KOPT-K1 (cell line): ENCODE results near the gene SP3.

Source experiments
- H3K27ac ChIP-seq: fragments of 200-600 bp; sonication (generic); 2 replicates; pipeline ENCODE4 v1.5.1; 2016; ENCODE audit warnings: antibody characterized with exemption, mild to moderate bottlenecking, low read depth, low read length; ENCODE audit not compliant: poor library complexity, severe bottlenecking
- H3K36me3 ChIP-seq: fragments of 200-600 bp; sonication (generic); 2 replicates; pipeline ENCODE4 v1.5.1; 2017; ENCODE audit warnings: antibody characterized with exemption, mild to moderate bottlenecking, low read length, moderate library complexity; ENCODE audit not compliant: insufficient read depth
- H3K9me3 ChIP-seq: fragments of 200-600 bp; sonication (generic); 2 replicates; pipeline ENCODE4 v1.5.1; 2017; ENCODE audit warnings: antibody characterized with exemption, low read length, mild to moderate bottlenecking; ENCODE audit not compliant: insufficient read depth, poor library complexity, severe bottlenecking

SP3 gene

DNA sequence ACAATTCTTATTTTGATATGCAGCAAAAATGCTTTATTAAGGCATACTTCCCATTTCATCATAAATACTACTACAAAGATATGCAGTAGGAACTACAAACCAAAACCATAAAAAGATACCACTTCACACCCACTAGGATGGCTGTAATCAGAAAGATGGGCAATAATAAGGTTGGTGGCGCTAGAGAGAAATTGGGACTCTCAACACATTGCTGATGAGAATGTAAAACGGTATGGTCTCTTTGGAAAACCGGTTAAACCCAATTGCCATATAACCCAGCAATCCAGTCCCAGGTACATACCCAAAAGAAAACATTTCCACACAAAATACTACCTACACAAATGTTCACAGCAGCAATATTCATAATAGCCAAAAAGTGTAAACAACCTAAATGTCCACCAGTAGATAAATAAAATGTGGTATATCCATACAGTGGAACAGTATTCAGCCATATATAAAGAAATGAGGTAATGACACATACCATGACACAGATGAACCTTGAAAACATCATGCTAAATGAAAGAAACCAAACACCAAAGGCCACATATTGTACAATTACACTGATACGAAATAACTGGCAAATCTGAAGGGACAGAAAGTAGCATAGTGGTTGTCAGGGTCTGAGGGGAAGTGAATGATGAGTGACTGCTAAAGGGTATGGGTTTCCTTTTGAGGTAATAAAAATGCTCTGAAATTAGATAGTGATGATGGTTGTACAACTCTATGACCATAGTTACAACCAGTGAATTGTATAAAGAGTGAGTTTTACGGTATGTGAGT lies 12.7 kb downstream of the SP3 start:
- H3K36me3 ChIP-seq, result peaks cover 99% of the 10 kb centered on the region
- H3K27ac ChIP-seq, result no peak overlapping the region
- no peaks in the 10 kb centered on the region for H3K9me3 ChIP-seq

DNA sequence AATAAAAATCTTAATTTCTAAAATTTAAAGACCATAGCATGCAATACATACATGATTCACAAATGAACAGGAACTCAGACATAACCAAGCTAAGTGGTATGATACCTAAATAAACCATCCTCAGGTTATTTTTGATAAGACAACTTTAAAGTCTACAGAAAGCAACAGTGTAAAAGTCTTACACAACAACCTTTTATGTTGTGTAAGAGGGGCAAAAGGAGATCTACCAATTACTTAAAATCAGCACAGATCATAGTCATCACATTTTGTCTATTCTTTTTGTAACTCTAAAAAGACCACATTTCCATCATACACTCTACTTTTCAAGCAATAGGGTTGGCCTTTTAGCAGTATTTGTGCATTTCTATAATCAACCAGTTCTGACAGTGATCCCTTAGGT lies 16.3 kb downstream of the SP3 start:
- Histone ChIP-seq H3K36me3 (peaks cover 93% of the 10 kb centered on the region), H3K9me3 (no peaks in the 10 kb centered on the region), H3K27ac (no peak overlapping the region)

DNA sequence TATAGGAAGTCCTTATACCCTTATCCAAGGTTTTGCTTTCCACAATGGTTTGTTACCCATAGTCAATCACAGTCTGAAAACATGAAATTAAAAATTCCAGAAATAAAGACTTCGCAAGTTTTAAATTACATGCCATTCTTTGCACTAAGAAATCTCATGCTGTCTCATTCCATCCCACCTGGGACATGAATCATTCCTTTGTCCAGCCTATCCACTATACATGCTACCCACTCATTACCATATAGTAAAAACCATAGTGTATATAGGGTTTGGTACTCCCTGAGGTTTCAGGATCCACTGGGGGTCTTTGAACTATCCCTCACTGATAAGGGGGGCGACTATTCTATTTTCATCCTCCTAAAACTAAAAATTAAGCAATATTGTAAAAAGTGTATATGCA lies 17.0 kb downstream of the SP3 start:
- Histone ChIP-seq H3K9me3 (no peaks in the 10 kb centered on the region), H3K36me3 (peaks cover 93% of the 10 kb centered on the region), H3K27ac (no peak overlapping the region)

- Histone ChIP-seq H3K9me3 (no peaks in the 10 kb centered on the region), H3K36me3 (peaks cover 92% of the 10 kb centered on the region), H3K27ac (no peak overlapping the region)
These were observed 18.0 kb downstream of the SP3 start for GRCh38 chr2:173947131-173947530.

DNA sequence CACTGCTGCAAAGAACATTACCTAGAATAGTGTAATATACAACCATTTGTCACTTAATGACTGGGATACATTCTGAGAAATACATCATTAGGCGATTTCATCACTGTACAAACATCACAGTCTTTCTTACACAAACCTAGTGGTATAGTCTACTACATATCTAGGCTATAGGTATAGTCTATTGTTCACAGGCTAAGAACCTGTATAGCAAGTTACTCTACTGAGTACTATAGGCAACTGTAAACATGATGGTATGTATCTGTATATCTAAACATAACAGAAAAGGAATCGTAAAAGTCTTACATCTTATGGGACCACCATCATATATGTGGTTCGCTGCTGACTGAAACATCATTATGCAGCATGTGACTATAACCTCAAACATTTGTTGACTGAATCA lies 21.4 kb downstream of the SP3 start:
- H3K36me3 ChIP-seq, result peaks cover 79% of the 10 kb centered on the region
- no peaks in the 10 kb centered on the region for H3K9me3 ChIP-seq
- no peak overlapping the region for H3K27ac ChIP-seq

DNA sequence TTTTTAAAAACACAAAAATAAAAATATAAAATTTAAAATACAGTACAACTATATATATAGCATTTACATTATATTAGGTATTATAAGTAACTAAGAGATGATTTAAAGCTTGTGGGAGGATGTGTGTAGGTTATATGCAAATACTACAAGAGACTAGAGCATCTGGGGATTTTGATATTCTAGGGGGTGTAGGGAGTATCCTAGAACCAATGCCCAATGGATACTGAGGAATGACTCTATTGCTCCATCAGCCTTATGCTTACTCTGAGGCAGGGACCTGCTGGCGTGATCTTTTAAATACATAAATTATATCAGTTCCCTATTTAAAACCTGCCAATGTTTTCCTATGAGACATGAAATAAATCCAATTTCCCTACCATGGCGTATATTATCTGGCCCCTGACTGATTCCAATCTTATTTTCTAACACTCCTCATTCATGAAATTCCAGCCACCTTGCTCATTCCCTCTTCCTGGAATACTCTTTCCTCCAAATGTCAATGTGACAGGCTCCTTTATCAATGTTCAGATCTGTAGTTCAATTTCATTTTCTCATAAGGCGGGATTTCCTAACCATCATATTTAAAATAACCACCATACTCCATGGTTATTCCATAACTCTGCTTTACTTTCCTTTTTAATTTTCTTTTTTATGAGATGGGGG lies 22.2 kb downstream of the SP3 start:
- H3K9me3 ChIP-seq, result no peaks in the 10 kb centered on the region
- H3K27ac ChIP-seq, result no peak overlapping the region
- peaks cover 73% of the 10 kb centered on the region for H3K36me3 ChIP-seq

DNA sequence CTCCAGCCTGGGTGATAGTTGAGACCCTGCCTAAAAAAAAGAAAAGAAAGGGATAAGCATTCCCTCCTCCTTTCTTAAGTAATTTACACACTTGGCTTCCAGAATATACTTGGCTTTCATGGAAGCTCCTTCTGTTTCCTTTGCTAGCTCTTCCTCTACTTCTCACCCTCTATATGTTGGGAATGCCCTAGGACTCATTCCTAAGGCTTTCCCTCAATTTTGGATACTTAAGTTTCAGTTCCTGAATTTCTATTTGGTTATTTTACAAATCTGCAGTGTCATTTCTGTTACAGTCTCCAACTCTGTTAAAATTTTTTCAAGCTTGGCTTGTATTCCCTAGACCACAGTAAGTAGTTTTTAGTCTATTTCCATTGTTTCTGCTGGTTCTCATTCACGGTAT lies 23.6 kb downstream of the SP3 start:
- Histone ChIP-seq H3K9me3 (no peaks in the 10 kb centered on the region), H3K36me3 (peaks cover 66% of the 10 kb centered on the region), H3K27ac (no peak overlapping the region)

DNA sequence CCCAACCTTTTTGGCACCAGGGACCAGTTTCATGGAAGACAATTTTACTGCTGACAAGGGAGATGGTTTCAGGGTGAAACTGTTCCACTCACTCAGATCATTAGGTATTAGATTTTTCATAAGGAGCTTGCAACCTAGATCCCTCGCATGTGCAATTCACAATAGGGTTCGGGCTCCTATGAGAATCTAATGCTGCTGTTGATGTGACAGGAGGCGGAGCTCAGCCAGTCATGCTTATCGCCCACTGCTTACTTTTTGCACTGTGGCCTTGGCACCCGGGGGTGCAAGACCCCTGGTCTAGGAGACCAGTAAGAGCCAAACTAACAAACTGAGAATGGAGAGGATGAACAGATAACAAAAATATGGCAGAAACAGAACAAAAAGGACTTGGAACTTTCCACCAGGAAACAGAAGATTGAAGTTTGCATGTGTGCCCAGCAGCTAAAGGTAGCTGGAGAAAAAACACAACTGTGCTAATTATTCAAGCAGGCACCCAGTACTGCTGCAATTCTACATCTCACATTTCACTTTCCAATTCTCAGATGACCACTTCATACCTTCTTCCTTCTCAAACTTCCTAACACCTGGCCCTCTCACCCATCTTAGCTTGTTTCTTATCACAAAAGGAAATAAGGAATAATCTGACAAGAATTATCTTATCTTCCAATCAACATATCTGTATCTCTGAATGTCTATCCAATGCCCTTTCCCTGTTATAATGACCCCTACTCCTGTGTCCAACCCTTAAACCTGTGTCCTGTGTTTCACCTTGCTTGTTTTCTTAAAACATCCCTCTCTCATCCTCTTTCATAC lies 24.8 kb downstream of the SP3 start:
- no peak overlapping the region for H3K27ac ChIP-seq
- no peaks in the 10 kb centered on the region for H3K9me3 ChIP-seq
- H3K36me3 ChIP-seq, result peaks cover 68% of the 10 kb centered on the region

GRCh38 chr2:173938700-173939384 lies 26.3 kb downstream of the SP3 start:
- Histone ChIP-seq H3K9me3 (no peaks in the 10 kb centered on the region), H3K36me3 (peaks cover 70% of the 10 kb centered on the region)

GRCh38 chr2:173935305-173935704 lies 29.9 kb downstream of the SP3 start:
- Histone ChIP-seq H3K9me3 (no peaks in the 10 kb centered on the region), H3K27ac (no peak overlapping the region), H3K36me3 (peaks cover 71% of the 10 kb centered on the region)

More at GRCh38 chr2:173938700-173939384, 26.3 kb downstream of the SP3 start:
- H3K27ac ChIP-seq, result no peak overlapping the region

- Histone ChIP-seq H3K36me3 (peaks cover 71% of the 10 kb centered on the region), H3K9me3 (no peaks in the 10 kb centered on the region), H3K27ac (no peak overlapping the region)
These were observed 30.3 kb downstream of the SP3 start for GRCh38 chr2:173934895-173935294.

DNA sequence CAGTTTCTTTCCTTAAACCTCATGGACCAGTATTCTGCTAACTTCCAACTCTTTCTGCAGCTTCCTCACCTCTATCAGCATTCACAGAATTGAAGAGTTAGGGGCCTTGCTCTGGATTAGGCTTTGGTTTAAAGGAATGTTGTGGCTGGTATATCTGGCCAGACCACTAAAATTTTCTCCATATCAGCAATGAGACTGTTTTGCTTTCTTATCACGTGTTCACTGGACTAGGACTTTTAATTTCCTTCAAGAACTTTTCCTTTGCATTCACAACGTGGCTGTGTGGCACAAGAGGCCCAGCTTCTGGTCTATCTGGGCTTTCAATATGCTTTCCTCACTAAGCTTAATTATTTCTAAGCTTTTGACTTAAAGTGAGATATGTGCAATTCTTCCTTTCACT lies 33.4 kb downstream of the SP3 start:
- Histone ChIP-seq H3K27ac (no peak overlapping the region), H3K9me3 (no peaks in the 10 kb centered on the region), H3K36me3 (peaks cover 87% of the 10 kb centered on the region)

DNA sequence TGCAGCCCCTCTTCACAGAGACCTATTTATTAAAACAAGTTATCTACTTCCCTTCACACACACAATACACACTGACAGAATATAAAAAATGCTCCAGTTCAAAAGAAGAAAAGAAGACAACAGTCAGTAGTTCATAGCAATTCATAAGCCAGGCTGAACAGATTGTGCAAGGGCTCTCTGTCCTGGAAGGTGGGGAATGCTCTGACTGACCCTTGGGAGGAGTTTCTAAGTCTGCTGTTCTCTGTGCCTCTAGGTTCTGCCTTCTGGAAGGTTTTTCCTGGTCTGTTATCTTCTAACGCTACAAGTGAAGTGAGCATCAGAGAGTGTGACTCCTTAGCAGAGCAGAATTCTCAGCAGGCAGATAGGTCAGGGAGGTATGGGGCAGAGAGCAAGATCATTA lies 35.7 kb downstream of the SP3 start:
- peaks cover 65% of the 10 kb centered on the region for H3K36me3 ChIP-seq
- no peaks in the 10 kb centered on the region for H3K9me3 ChIP-seq
- no peak overlapping the region for H3K27ac ChIP-seq

- no peak overlapping the region for H3K27ac ChIP-seq
- no peaks in the 10 kb centered on the region for H3K9me3 ChIP-seq
- H3K36me3 ChIP-seq, result peaks cover 56% of the 10 kb centered on the region
These were observed 38.3 kb downstream of the SP3 start for GRCh38 chr2:173926875-173927274.

DNA sequence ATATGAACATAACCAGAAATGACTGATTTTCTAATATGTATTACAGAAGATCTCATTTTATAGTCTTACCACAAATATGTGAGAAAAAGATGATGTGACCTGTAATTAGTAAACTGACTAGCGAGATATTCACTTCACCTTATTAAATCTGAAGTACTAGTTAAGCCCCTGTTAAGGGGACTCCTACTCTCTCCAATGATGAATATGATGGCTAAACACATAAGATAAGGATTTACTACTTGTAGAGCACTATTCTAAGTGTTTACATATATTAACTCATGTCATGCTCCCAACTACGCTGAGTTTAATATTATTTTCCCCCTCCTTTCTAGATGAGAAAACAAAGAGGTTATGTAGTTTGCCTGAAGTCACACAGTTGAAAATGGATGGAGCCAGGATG lies 40.9 kb downstream of the SP3 start:
- H3K36me3 ChIP-seq, result peaks cover 44% of the 10 kb centered on the region
- no peak overlapping the region for H3K27ac ChIP-seq

More for the DNA sequence above, 40.9 kb downstream of the SP3 start:
- no peaks in the 10 kb centered on the region for H3K9me3 ChIP-seq
